GM19240 (cell line): ENCODE measurements around the gene SEMA3A.

Experiments used
- DNase-seq: peaks from one replicate; pipeline ENCODE4 v3.0.0; 2011; ENCODE audit warnings: low spot score; ENCODE audit not compliant: insufficient read length

Gene SEMA3A

DNA sequence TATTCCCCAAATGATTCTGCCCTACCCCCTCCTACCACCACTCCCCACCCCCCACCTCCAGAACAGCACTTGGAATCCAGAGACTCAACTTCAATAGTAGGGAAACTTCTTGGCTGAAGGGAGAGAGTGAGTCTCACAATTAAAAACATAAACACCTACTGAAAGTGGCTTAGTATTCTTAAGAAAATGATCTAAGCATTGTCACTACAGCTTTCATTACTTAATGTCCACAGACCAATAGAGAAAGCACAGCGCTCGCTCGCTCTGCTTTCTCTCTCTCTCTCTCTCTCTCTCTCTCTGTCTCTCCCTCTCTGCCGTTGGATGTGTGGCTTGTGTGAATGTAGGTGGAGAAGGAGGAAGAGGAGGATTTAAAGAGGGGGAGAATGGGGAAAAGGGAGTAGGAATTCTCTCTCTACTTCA lies 1.5 kb upstream of the SEMA3A start:
- no peak for DNase-seq

DNA sequence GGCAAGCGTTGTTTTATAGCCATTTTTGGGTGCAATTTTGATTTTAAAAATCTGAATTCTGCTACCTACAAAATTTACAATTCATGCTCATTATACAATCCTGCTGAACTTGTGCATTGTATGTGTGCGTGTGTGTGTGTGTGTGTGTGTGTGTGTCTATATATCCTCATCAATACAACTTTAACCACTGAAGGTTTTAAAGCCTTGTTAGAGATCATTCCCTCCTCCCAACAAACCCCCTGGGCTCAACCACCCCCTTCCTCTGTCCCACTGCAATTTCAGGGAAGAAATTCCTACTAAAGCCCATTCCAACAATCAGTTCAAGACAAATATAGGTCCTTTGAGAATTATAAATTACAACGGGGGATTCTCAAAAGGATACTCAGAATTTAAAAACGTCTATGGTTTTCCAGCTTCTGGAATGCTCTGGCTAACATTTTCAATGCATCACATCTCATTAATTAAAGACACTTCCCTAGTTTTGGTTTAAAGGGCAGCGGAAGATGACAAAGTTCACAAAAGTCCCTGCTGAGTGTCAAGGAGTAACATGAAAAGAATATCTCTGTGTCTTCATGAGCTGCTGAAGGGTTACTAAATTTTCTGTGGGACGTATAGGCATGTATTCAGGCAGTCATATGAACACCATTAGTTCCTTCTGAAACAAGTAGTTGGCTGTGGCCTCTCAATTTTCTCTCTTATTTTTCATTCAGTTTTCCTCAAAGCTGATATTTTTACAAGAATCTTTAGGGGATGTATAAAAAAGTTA lies 889 bp upstream of the SEMA3A start:
- DNase-seq: no peak

DNA sequence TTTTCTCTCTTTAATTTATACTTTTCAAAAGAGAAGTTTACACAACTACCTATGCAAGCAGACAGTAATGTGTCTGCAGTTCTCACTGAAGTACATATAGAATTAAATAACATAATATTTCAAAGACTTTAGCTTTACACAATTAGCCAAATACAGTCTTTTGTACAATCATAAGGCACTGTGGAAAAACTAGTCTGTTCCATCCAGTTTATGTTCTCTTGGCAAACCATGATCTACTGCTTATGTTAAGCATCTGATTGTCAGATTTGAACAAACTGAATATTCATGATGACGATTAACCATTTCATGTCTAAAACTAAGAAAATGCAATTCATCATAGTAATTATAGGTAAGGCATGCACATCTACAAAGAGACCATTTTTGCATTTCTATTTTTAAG lies 842 bp downstream of the SEMA3A start:
- DNase-seq: no peak

DNA sequence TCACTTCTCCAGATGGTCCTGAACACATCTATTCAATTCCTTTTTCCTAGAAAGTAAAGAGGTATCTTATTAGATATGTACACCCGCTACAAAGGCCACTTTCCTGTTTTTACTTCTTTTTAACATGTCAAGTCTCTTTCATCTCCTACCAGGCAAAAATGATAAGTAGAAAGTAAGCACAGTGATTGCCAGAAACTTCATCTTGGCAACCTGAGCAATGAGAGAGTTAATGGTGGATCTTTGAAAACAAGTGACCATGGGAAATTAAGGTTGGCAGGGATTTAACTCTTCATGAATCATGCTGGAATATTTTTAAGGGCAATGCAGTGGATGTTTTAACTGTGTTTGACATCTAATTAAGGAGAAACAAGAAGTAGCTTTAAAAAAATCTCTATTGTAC lies 2.7 kb downstream of the SEMA3A start:
- no peak for DNase-seq

DNA sequence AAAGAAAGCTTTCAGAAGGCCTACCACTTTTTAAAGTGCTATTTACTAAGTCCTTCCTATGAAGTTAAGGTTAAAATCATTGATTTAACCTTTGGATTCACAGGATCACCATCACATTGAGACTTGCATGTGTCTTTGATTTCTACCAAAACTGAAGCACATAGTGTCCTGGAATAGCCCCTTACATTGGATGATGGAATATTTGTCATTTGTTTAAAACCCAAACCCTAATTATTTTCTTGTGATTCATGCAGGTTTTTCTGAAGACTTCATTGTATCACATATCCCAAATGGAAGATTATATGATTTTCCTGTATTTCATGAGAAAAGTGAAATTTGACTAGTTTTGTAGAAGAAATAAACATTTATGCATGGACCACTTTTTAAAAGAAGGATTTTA lies 3.3 kb downstream of the SEMA3A start:
- no peak for DNase-seq

DNA sequence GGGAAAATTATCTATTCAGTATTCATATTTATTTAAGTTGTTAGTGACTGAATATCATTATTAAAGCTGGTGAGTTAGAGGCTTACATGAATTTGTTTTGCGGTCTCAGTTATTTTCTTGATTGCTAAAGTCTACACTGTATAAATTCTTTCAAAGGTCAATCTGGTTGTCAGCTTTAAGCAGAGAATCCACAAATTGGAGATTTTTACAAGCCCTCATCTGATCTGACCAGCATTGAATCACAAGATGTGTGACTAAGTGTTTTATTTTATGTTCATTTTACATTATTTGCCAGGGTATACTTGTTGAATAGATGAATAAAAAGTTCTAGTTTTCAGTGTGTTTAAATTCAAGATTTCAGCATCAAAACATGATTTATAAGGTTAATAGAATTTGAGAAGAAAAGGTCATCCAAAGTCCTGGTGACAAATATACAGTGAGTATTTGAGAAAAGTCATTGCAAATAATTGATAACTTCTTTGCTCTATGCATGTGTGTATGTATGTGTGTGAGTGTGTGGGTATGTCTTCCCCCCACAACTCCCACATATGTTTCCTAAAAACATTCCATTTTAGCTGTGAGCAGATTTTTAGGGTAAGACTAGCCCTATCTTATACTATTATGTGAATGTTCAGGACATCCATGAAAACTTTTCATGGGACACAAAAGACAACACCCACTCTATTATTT lies 4.4 kb downstream of the SEMA3A start:
- DNase-seq: no peak

DNA sequence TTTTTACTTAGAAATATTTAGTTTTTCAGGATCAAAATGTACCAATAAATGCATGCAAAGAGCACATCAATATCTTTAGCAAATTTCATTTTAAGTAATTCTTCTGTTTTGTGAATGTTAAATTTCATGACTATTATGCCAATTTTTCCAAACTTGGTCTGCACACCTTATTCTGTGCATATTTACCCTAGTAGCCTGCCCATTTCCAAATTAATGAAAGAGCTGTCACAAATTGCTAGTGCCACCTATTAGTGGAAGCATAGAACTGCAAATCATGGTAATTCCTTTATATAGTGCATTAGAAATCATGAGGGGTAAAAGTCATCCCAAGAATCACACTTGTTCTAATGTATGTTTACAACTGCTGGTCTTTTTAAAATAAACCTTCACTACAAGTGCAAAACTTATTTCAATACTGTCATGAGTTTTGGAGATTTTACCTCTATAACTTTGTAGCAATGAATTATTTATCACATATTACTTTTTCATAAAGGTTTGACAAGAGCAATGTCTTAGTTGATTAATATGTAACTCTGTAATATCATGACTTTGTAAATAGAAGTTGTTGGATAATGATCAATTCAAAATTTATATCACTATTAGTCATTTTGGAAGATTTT lies 5.7 kb downstream of the SEMA3A start:
- no peak for DNase-seq

DNA sequence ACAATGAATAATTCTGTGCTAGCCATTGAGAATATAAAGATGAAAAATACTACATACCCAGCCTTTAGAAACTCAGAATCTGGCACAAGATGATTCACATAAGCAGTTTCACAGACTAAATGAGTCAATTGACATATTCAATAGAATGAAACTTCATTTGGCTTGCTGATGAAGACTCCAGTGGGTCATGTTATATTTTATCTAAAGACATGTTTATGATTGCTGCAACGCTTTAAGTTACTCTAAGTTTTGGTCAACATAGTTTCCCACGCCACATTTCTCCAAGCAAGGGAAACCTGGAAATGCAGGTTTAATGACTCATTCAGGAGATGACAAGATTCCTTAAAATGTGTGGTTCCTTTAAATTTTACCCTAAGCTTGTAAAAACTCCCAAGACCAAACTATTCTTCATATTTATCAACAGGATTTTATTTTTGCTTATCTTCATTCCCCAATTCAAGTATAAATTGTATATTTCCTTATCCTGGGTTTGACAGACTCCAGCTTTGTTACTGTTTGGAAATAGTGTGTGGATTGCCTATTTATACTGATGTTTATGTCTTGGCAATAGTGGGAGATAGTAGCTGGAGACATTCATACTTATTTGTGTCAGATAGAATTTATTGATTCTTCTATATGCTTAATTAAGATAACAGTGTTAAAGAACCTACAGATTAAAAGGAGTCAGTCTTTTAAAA lies 6.6 kb downstream of the SEMA3A start:
- DNase-seq: no peak

DNA sequence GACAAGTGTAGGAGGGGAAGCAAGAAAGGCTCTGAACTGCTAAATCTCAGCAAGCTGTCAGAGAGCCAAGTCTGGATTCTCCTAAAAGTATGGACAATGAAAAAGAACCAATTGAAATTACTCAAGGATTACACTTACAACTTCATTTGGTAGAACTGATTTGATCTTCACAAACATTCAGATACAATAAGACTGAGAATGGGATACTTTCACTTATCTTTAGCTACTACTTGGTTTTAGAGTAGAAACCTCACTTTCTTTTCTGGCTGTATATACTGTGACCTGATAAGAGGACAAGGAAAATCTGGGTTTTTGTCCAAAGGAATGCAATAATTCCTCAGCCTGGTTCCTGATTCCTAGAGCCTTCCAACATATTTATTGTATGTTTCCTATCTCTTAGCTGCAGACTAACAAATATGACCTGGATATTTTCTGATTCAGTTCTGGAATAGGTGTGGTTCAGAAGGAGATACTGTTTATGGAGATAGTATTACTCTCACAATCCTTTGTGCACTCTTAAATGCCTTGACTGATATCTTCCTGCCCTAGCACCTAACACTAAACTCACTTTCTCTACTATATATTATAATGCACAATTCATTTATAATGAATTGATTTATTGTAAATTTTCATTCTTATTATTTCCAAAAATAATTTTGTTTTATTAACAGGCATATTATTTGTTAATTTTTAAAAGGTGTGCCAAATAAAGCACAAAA lies 7.3 kb downstream of the SEMA3A start:
- no peak for DNase-seq

DNA sequence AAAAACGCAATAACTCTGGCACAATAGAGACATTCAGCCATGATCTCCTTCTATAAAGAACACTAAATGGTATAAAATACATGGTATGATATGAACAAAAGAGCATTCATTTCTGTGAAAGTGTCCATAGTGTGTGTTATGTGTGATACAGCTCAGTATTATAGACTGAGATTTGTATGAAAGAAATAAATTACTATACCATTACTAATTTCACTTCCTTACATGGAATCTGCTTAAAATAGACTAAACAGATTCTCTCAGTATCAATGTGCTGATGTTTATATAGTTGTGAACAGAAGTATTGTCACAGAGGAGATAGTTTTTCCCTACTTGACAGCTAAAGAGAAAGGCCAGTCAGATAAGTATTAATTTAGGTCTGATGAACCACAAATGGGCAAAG lies 10.8 kb downstream of the SEMA3A start:
- DNase-seq: no peak

DNA sequence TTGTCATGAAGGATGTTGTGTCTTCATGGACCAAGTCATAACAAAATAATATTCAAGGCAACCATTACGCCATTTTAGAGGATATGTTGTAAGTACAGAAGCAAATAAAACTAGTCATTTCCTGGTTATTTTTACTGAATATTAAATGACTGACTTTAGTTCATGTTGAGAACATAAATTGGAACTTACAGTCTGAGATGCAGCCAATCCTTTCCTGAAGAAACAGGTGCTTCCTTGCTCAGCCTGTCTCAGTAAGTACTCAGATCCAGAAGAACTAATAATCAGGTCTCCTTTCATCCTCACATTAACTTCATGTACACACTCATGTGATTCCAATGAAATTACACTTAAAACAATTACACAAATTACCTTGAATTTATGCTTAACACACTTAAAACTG lies 12.3 kb downstream of the SEMA3A start:
- DNase-seq: no peak

DNA sequence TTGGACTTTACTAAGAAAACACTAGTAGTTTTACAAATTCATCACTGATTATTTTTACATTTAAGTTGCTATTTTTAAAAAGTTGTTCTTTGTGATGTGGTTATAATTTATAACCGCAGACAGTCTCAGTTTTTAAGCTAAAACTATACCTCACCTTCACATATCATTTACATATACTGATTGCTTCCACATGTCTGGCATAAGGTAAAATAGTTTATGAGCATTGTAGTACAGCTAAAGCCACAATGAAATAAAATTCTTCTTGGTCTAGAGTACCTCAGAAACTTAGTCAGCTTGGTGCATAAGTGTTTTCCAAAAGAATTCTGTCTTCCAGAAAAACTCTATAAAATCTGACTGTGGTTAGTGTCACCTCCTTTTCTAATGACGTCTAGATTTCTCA lies 13.0 kb downstream of the SEMA3A start:
- DNase-seq: no peak

DNA sequence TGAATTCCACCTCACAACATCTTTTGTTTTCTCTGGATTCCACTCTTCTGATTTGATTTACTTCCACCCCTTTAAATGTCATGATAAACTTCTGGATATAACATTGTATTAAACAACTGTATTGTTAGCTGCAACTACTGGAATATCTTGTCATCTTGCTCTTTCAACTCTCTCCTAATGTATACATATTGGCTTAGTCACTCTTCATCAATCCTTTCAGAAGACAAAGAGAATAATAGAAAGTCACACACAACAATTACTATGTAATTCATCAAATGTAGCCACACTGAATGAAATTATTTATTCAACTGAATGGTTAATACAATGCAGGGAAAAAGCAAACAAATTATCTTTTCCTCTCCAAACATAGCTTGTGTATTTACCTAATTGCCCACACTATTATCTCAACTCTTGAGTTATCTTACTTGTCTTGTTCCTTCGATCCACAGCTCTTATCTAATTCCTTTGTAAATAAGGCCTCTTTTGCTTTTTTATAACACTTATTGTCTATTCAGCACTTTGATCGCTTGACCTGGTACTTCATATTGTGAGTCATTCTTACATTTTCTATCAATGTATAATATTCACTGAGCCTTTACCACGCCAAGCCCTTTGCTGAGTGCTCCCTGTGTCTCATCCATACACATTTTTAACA lies 16.7 kb downstream of the SEMA3A start:
- no peak for DNase-seq

DNA sequence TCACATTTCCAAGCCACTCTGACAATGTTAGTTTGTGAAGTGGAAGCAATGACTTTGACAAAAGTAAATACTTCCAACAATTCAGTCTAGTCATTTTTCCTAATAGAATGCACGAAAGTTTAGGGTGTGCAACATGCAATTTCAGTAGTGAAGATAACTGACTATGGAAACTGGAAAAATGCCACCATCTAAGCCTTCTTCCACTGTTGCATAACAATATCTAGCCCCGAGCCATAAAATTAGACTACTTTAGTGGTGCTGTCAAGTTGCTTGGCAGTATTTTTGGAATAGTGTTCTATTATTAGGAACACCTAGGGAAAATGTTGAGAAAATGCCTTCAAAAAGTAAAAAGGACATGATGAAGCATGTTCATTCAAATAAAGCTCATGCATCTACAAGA lies 17.9 kb downstream of the SEMA3A start:
- no peak for DNase-seq

DNA sequence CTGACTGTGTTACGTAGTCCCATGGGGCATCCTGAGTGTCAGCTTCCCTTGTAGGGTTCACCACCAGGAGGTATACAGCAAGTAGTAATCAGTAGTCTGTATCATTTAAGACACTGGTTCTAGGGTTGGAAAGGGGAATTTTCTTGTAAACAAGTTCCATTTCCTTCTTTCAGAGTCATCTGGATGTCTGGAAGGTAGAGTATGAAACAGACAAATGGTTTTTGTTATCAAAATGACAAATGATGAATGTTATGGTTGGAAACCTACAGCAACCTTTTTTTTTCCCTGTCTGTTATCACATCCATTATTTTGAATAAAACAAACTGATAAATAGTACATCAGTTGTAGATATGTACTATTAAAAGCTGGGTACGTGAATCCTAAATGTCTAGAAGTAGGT lies 19.1 kb downstream of the SEMA3A start:
- DNase-seq: no peak

DNA sequence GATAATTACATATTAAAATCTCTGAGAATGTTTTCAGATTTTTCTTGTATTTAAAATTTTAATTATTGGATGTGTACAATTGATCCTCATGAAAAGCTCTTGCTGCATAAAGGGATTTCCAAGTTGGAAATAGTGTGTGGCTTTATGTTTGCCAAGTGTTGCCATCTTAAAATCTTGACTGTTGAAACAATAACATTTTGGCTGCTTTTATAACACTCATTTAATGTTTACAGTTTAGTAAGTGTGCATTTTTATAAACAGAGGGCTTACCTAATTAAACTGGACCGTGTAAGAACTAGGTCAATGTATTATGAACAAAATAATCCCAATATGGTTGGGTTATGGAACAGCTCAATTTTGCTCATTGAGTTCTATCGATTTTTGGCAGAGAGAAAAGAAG lies 23.9 kb downstream of the SEMA3A start:
- DNase-seq: no peak

DNA sequence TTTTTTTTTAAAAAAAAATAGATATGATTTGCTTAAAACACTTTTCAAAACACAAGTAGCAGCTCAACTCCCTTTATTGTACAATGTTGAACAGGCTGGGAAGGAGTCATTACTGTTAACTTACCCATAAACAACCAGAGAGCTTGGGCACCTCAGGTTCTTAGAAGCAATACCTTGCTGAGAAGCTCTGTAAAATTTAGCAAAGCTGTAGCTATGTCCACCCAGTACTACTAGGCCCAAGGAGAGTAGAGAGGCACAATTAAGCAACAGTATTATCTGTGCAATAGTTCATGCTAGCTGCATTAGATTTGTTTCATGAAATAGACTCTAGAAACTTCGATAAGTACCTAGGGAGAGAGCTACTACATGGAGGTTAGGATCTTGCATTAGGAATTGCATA lies 32.0 kb downstream of the SEMA3A start:
- no peak for DNase-seq

DNA sequence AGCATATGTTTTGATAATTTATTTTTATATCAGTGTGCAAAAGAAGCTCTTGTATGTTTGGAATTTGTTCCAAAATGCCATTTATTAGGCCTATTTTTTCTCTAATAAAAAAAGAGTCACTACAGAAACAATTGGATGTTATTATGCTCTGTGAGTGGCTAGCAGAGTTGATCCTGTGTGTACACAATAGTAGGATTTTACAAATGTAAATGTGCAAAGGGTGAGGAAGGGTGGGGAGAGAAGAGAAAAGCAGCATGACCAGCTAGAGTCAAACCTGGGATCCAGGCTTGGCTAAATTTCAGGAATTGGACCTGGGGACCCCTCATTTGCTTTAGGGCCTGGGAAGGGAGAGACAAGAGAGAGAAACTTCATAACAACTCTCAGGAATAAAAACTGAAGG lies 32.5 kb downstream of the SEMA3A start:
- DNase-seq: no peak

DNA sequence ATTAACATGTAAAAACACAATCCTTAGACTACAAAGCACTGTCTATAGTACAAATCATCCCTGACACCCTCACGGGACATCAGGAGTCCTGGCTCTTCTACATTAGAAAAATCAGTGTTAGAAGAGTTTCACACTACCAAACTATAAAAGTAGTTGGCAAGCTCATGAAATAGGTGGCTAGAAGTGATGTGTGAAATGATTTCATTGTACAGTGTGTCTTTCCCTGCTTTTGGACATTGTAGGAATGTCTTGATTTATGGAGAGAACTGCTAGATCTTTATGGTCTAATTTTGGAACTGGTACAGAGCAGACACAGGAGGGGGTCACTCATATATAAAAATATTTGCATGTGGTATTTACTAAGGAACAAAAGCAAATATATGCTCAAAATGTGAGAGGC lies 33.2 kb downstream of the SEMA3A start:
- DNase-seq: no peak

DNA sequence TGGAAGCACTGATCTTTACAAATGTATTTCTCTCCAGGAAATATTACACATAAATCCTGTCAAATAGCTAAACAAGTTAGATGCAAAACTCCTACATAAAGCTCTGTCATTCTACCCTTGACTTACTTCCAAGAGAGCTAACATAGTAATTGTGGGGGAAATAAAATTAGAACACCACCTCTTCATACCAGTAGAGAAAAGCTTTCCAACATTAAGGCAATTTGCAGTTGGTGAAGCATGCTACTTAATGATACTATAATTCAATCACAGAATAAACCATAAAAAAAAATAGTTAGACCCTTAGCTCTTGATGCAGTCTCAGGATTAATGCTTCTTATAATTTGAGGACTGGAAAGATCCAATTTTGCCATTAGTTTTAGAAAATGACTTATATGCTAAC lies 35.2 kb downstream of the SEMA3A start:
- DNase-seq: no peak

DNA sequence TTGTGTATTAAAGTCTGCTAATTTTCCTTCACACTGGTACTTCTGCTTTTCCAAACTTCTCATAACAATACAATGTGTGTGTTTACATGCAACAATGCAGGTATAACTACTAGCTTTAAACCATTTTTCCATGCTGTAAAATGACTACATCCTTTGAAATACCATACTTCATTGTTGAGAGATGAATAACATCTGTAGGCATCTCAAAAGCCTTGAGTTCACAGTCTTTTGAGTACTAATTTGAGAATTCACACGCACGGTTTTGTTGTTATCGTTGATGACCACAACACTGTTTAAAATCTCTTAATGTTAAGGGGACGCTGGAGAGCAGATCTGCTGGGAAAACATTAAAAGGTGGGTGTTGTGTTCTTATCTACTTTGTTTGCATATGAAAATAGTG lies 37.4 kb downstream of the SEMA3A start:
- no peak for DNase-seq
